A549 (cell line): ENCODE data around the gene KCNE4. TPM values are rescaled to one million over a fixed set of nuclear protein-coding genes. Genes with fewer than 3 reads are reported as not detected.

Experiments
- ATAC-seq, 2 experiments: fragments of 200-7000 bp in 1 of 2; fragments of >200 bp in 1 of 2; cut with Nextera tagmentation in 1 of 2; cut with Tn5 transposase in 1 of 2; 3 replicates each; pipeline versions ENCODE4 v1.8.0 to v1.9.1; 2018 to 2020; ENCODE audit warnings: mild to moderate bottlenecking in 1 of 2, moderate library complexity in 1 of 2
- CTCF ChIA-PET: fragments of 300-600 bp; sonication (Branson Sonifier 250); formaldehyde crosslinking; extraction: SDS; loops from one replicate; lab custom pipeline; 2021; ENCODE audit warnings: antibody characterized with exemption, inconsistent platforms; lab: Yijun Ruan, JAX
- POLR2A ChIA-PET: fragments of 350-600 bp; formaldehyde crosslinking; extraction: SDS; loops from one replicate; lab custom pipeline; 2021; ENCODE audit warnings: antibody characterized with exemption, inconsistent platforms; lab: Yijun Ruan, JAX
- DNase-seq, 2 experiments: peaks; one replicate each; pipeline versions ENCODE4 v3.0.0 to v3.0.0-alpha.2; 2011 to 2016; ENCODE audit warnings: low read depth in 1 of 2, low spot score in 1 of 2
- FAIRE-seq: peaks from 2 replicates; lab custom pipeline; 2011; peaks lifted over from hg19 to GRCh38; lab: Jason Lieb, UNC
- H3K27ac ChIP-seq, 2 experiments: fragments of >200 bp; sonication (Bioruptor Twin); formaldehyde crosslinking; 3 replicates each; pipeline ENCODE4 v1.5.1; 2016 to 2017
- H3K4me1 ChIP-seq: fragments of >200 bp; sonication (Bioruptor Twin); formaldehyde crosslinking; 3 replicates; pipeline ENCODE4 v1.6.1; 2016
- H3K4me2 ChIP-seq: fragments of >200 bp; sonication (Bioruptor Twin); formaldehyde crosslinking; 3 replicates; pipeline ENCODE4 v1.6.1; 2016
- H3K4me3 ChIP-seq: fragments of >200 bp; sonication (Bioruptor Twin); formaldehyde crosslinking; 3 replicates; pipeline ENCODE4 v1.5.1; 2016
- H3K9me3 ChIP-seq: fragments of >200 bp; sonication (Bioruptor Twin); formaldehyde crosslinking; 3 replicates; pipeline ENCODE4 v1.6.1; 2016
- BHLHE40 ChIP-seq: IDR thresholded peaks from 2 replicates; pipeline ENCODE4 v1.6.1; 2012; ENCODE audit warnings: low read depth, low read length, inconsistent platforms
- CBX8 ChIP-seq: fragments of 200-600 bp; sonication (generic); IDR thresholded peaks from 2 replicates; pipeline ENCODE4 v1.6.1; 2016
- CEBPB ChIP-seq, 2 experiments: fragments of >200 bp in 1 of 2; sonication (Bioruptor Twin) in 1 of 2; formaldehyde crosslinking in 1 of 2; IDR thresholded peaks; 2 replicates each; pipeline ENCODE4 v1.6.1; 2012 to 2016
- CHD2 ChIP-seq: fragments of 150-350 bp; IDR thresholded peaks from 2 replicates; pipeline ENCODE4 v1.6.1; 2014; ENCODE audit warnings: low read length; ENCODE audit not compliant: partially characterized antibody
- CHD4 ChIP-seq: fragments of 200-600 bp; sonication (generic); IDR thresholded peaks from 2 replicates; pipeline ENCODE4 v1.6.1; 2016; ENCODE audit warnings: antibody characterized with exemption, mild to moderate bottlenecking, borderline replicate concordance
- EHMT2 ChIP-seq: fragments of 200-600 bp; sonication (generic); IDR thresholded peaks from 2 replicates; pipeline ENCODE4 v1.6.1; 2016; ENCODE audit warnings: antibody characterized with exemption, low read depth, mild to moderate bottlenecking, moderate library complexity
- FOSL2 ChIP-seq, 2 experiments: fragments of 450-650 bp in 1 of 2; fragments of >200 bp in 1 of 2; sonication (Bioruptor Twin) in 1 of 2; formaldehyde crosslinking; IDR thresholded peaks; 2 replicates each; pipeline versions ENCODE4 v1.5.0 to v1.6.1; 2016 to 2020; ENCODE audit warnings: mild to moderate bottlenecking in 1 of 2, moderate library complexity in 1 of 2
- PHF8 ChIP-seq: fragments of 200-600 bp; sonication (generic); IDR thresholded peaks from 2 replicates; pipeline ENCODE4 v1.6.1; 2016; ENCODE audit warnings: low read depth, mild to moderate bottlenecking, antibody characterized with exemption, moderate library complexity, borderline replicate concordance
- POLR2A ChIP-seq: IDR thresholded peaks from 2 replicates; pipeline ENCODE4 v1.6.1; 2012; ENCODE audit warnings: mild to moderate bottlenecking, low read length
- RFX5 ChIP-seq: fragments of 450-650 bp; IDR thresholded peaks from 2 replicates; pipeline ENCODE4 v1.7.1; 2014; ENCODE audit warnings: antibody characterized with exemption, mild to moderate bottlenecking, moderate library complexity
- SMC3 ChIP-seq: fragments of >200 bp; sonication (Bioruptor Twin); formaldehyde crosslinking; IDR thresholded peaks from 3 replicates; pipeline ENCODE4 v1.6.1; 2018; ENCODE audit warnings: inconsistent platforms
- TP53 ChIP-seq: fragments of 250-450 bp; sonication (Bioruptor Pico); IDR thresholded peaks from 2 replicates; pipeline ENCODE4 v1.5.0; 2021; ENCODE audit warnings: mild to moderate bottlenecking, moderate library complexity
- ZNF302 ChIP-seq: fragments of 250-450 bp; sonication (Bioruptor Pico); IDR thresholded peaks from 2 replicates; pipeline ENCODE4 v1.9.0; 2021; ENCODE audit warnings: inconsistent platforms, mild to moderate bottlenecking, moderate library complexity
- WGBS: methylation state at CpG from one replicate; pipeline ENCODE4 v1.1.6; 2017; ENCODE audit errors: missing lambda C conversion rate; 5-methylcytosine and 5-hydroxymethylcytosine counted together
- polyA plus RNA-seq, 4 experiments: library from polyadenylated mRNA; depleted of rRNA in 3 of 4; stranded (reverse); fragments of >200 nt; fragmentation: RNase III in 1 of 4; extraction: RNeasy Plus Mini Kit Qiagen cat#74134 plus additional on column Dnase treatment in 1 of 4; gene quantifications; 2 replicates in 3 of 4; 3 replicates in 1 of 4; pipeline ENCODE4 v1.2.3, GENCODE V29; 2011 to 2017
- TF ChIP-seq, protein P1 (sequence below): fragments of 250-450 bp; sonication (Bioruptor Pico); IDR thresholded peaks from 2 replicates; pipeline ENCODE4 v1.5.0; 2021; ENCODE audit warnings: mild to moderate bottlenecking, moderate library complexity, borderline replicate concordance
- TF ChIP-seq, protein P2 (sequence below): fragments of 200-600 bp; sonication (generic); IDR thresholded peaks from 2 replicates; pipeline ENCODE4 v1.6.1; 2016; ENCODE audit warnings: antibody characterized with exemption, mild to moderate bottlenecking, moderate library complexity
- TF ChIP-seq, protein P3 (sequence below): fragments of 150-350 bp; IDR thresholded peaks from 2 replicates; pipeline ENCODE4 v1.6.1; 2014; ENCODE audit warnings: low read depth, mild to moderate bottlenecking, low read length
- TF ChIP-seq, protein P4 (sequence below): IDR thresholded peaks from 2 replicates; pipeline ENCODE4 v1.6.1; 2012

The KCNE4 gene
- polyA plus RNA-seq, 2 of the 4 experiments (the other 2 are of a cell fraction), result 1.4 to 3.6 TPM

DNA sequence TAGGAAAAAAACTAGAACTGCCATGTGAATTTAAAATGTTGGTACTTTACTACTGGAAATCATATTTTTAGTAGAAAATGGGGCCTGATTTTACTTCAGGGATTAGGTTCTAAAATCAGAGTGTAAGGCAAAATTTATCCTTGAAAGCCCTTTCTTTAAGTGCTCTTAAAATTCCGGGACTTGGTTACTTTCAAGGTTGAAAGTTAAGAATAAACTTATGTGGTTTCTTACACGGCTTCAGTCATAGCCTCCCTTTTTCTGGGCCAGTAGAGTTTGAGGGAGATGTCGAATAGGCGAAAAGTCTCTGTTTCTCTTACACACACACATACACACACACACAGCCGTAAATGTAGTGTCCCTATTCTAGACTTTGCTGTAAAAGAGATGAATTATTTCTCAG lies 13.1 kb downstream of the KCNE4 start (continued):
- no peak for TF ChIP-seq PHF8
- TF ChIP-seq, protein P1, sequence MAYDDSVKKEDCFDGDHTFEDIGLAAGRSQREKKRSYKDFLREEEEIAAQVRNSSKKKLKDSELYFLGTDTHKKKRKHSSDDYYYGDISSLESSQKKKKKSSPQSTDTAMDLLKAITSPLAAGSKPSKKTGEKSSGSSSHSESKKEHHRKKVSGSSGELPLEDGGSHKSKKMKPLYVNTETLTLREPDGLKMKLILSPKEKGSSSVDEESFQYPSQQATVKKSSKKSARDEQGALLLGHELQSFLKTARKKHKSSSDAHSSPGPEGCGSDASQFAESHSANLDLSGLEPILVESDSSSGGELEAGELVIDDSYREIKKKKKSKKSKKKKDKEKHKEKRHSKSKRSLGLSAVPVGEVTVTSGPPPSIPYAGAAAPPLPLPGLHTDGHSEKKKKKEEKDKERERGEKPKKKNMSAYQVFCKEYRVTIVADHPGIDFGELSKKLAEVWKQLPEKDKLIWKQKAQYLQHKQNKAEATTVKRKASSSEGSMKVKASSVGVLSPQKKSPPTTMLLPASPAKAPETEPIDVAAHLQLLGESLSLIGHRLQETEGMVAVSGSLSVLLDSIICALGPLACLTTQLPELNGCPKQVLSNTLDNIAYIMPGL (CRISPR knock-in tag), result no peak
- no peak for TF ChIP-seq TP53 (CRISPR knock-in tag)
- TF ChIP-seq, protein P2, sequence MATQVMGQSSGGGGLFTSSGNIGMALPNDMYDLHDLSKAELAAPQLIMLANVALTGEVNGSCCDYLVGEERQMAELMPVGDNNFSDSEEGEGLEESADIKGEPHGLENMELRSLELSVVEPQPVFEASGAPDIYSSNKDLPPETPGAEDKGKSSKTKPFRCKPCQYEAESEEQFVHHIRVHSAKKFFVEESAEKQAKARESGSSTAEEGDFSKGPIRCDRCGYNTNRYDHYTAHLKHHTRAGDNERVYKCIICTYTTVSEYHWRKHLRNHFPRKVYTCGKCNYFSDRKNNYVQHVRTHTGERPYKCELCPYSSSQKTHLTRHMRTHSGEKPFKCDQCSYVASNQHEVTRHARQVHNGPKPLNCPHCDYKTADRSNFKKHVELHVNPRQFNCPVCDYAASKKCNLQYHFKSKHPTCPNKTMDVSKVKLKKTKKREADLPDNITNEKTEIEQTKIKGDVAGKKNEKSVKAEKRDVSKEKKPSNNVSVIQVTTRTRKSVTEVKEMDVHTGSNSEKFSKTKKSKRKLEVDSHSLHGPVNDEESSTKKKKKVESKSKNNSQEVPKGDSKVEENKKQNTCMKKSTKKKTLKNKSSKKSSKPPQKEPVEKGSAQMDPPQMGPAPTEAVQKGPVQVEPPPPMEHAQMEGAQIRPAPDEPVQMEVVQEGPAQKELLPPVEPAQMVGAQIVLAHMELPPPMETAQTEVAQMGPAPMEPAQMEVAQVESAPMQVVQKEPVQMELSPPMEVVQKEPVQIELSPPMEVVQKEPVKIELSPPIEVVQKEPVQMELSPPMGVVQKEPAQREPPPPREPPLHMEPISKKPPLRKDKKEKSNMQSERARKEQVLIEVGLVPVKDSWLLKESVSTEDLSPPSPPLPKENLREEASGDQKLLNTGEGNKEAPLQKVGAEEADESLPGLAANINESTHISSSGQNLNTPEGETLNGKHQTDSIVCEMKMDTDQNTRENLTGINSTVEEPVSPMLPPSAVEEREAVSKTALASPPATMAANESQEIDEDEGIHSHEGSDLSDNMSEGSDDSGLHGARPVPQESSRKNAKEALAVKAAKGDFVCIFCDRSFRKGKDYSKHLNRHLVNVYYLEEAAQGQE, result no peak
- TF ChIP-seq BHLHE40, result no peak

DNA sequence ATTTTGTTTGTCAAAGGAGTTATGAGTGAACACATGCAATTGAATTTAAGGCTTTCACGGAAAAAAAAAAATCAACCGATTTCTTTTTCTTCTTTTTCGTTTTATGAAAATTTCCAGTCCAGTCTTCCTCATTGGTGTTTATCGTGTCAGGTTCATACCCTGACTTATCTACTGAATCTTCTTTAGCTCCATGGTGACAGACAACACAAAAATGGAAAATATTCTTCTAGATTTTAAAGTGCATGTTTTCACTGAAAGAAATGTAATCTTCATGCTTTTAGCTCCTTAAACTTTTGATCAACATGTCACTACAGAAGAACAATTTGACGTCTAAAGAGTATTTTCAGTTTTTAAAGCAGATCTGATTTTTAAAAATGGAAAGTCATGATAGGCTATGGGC lies 14.7 kb downstream of the KCNE4 start:
- Histone ChIP-seq H3K9me3 (no peaks in the 10 kb centered on the region), H3K4me2 (no peak overlapping the region), H3K27ac (no peak overlapping the region)
- ChIA-PET POLR2A (no interaction called here), CTCF (interaction anchor here (0.7 kb wide), 2 partner anchors 9 to 1546 kb away, joined by 3 read pairs; no protein-coding TSS in a partner anchor)
- DNase-seq (no peak), FAIRE-seq (no peak), ATAC-seq (no peak)
- TF ChIP-seq CBX8 (no peak), ZNF302 (no peak), EHMT2 (no peak), RFX5 (no peak)
- TF ChIP-seq, protein P3, sequence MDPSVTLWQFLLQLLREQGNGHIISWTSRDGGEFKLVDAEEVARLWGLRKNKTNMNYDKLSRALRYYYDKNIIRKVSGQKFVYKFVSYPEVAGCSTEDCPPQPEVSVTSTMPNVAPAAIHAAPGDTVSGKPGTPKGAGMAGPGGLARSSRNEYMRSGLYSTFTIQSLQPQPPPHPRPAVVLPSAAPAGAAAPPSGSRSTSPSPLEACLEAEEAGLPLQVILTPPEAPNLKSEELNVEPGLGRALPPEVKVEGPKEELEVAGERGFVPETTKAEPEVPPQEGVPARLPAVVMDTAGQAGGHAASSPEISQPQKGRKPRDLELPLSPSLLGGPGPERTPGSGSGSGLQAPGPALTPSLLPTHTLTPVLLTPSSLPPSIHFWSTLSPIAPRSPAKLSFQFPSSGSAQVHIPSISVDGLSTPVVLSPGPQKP, result no peak
- TF ChIP-seq, protein P4, sequence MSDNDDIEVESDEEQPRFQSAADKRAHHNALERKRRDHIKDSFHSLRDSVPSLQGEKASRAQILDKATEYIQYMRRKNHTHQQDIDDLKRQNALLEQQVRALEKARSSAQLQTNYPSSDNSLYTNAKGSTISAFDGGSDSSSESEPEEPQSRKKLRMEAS, result no peak
- TF ChIP-seq, all 56 proteins: peak for 0
- Histone ChIP-seq H3K4me3 (no peak overlapping the region), H3K4me1 (no peaks in the 10 kb centered on the region)
- WGBS, result 85% methylated on average over 5 of the region's 5 CpGs

DNA sequence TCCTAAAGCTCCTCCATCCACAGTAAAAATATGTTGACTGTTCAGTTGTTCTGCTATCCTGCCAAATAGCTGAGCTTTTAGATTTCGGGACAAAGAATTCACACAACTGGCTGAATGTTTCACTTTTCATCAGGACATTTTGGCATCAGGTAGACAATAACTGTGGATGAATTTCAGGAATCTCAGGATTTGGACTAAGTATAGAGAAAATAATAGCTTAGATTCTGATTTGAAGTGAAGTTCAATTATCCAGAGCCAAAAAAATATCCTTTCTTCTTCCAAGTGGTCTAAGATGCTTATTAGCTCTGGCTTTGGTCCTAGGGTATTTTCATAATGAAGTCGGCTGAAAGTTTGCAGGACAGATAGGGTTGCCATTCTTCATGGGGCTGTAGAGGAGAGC lies 16.1 kb downstream of the KCNE4 start:
- DNase-seq (no peak), ATAC-seq (no peak), FAIRE-seq (no peak)
- ChIA-PET CTCF (interaction anchor here (1.0 to 1.5 kb wide), 2 partner anchors 96 kb away, joined by 3 to 4 read pairs; no protein-coding TSS in a partner anchor), POLR2A (no interaction called here)
- H3K27ac ChIP-seq, result no peak overlapping the region
- no peaks in the 10 kb centered on the region for H3K9me3 ChIP-seq
- H3K4me1 ChIP-seq, result no peaks in the 10 kb centered on the region
- no peak overlapping the region for H3K4me2 ChIP-seq
- TF ChIP-seq FOSL2 (IDR thresholded peaks at IDR 0.05) (no peak), FOSL2 (CRISPR knock-in tag; IDR thresholded peaks at IDR 0.05) (no peak), CHD2 (no peak), CHD4 (no peak), BHLHE40 (no peak), SMC3 (no peak), TP53 (CRISPR knock-in tag) (no peak), POLR2A (no peak), CEBPB (IDR thresholded peaks at IDR 0.05) (no peak), RFX5 (no peak)
- no peak overlapping the region for H3K4me3 ChIP-seq
- 69% methylated on average over 2 of the region's 2 CpGs for WGBS
